Inflammatory macrophage (primary cell): ENCODE data around the gene EIF4E3.

Experiments
- DNase-seq, 2 donors: peaks; one replicate each; pipeline ENCODE4 v3.0.0-alpha.2; 2020 to 2022

The EIF4E3 gene

DNA sequence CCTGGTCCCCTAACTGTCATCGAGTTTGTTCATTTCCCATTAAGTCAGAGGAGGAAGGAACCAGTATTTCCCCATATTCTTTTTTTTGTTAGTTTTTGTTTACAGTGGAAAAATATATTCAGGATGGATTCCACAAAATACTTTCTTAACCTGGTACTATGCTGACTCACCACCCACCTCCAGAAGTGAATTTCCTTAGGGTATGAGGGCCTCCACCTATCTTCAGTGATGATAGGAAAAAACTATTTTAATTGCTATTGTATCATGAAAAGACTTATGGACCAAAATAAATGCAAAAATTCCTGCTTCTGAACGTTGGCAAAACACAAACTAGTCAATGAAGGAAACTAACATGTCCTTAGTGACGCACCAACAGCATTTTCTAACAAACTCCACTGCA is 77.5 kb downstream of the EIF4E3 start:
- no peak for DNase-seq

- DNase-seq, result no peak
Measured at GRCh38 chr3:71646971-71647370, 78.2 kb downstream of the EIF4E3 start.

DNA sequence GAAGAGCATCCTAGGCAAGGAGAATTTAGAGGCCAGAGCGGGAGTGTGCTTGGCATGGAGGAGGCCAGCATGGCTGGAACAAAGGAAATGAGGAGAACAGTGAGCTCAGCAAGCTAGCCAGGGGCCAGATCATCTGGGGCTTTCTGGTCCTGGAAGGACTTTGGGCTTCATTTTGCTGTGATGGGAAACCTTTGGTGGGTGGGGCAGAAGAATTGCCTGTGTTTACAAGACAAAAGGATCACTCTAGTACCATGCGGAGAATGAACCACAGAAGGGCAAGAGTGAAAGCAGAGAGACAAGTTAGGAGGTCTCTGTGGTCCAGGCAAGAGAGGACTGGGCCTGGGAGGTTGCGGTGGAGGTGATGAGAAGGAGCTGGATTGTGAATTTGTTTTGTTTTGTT is 80.1 kb downstream of the EIF4E3 start:
- DNase-seq, result no peak

GRCh38 chr3:71641674-71642073 is 83.5 kb downstream of the EIF4E3 start:
- no peak for DNase-seq

DNA sequence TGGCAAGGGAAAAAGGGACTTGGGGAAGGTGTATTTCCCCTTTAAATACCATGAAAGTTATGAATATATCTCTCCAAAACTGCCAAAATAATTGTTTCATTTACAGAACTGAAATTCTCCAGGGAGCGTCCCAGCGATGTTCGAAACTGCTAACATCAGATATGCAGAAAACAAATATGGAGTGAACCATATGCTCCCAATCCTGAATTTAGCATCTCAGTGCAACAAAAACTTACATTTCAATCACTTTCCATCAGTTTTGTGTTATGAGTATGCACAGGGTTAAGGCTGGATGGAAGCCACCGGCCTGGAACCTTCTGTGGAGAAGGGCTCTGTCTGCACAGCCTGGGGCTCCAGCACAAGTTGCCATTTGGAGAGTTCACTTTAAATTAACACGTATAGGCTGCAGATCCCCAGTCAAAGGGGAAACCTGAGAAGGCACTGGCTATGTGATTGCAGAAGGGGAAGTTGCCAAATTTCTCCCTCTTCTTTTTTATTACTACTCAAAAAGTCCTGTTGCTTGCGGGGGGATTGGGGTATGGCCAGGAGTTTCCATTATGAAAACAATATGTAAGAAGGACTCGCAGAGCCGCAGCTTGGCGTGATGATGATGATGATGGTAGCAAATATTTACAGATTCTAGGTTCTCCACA is 84.7 kb downstream of the EIF4E3 start:
- peak; percentile 15 to 34 for DNase-seq

DNA sequence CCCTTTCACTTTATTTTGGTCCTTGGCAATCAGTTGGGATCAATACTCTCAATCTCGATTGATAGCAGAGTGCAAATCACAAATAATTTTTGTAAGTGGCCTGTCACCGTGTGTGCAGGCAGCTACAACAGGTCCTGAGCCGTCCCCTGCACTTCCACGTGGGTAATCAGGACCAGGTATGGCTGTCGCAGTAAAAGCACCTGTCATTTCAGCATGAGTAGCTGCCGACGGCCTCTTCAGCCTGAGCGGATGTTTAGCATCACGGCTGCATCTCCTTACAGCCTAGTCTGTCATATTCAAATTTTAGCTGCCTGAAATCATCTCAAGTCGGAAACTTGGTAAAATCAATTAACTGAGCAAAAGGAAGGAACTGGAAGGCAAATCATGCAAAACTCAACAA is 88.7 kb downstream of the EIF4E3 start:
- DNase-seq, result no peak

GRCh38 chr3:71636001-71636400 is 89.2 kb downstream of the EIF4E3 start:
- no peak for DNase-seq

GRCh38 chr3:71634671-71635070 is 90.5 kb downstream of the EIF4E3 start:
- DNase-seq, result no peak

DNA sequence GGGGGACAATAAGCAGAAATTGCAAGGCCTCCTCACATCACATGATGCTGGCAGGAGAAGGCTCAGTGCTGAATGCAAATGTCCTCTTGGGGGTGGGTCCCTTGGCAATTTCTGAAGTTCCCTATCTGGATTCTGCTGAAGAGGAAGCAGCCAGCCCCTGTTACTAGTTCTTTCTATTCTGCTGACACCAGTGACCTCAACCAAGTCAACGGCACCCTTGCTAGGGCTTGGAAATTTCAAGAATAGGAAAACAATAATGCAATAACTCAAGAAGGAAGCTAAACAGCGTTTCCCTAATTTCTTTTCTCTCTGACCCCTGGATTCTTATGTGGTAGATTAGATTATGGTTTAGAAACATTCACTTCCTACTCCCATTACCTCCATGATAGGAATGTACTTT is 95.5 kb downstream of the EIF4E3 start:
- peak; percentile 87 to 92 for DNase-seq

- no peak for DNase-seq
Measured at GRCh38 chr3:71629289-71629688, 95.9 kb downstream of the EIF4E3 start.

GRCh38 chr3:71628522-71628921 is 96.7 kb downstream of the EIF4E3 start:
- DNase-seq, result no peak

- DNase-seq, result no peak
Measured at GRCh38 chr3:71625676-71626075, 99.5 kb downstream of the EIF4E3 start.
